HG02798 (cell line): ENCODE results near the gene KARS1.
A peak's percentile ranks its signal among the peaks of the same experiment; 100 is the strongest.

Experiments used
- ATAC-seq: cut with Tn5 transposase; IDR thresholded peaks from one replicate; pipeline ENCODE4 v1.9.1; 2021; ENCODE audit warnings: mild to moderate bottlenecking; ENCODE audit not compliant: unreplicated experiment, poor library complexity

Gene KARS1

GRCh38 chr16:75590920-75591843, 56.3 kb downstream of the KARS1 start:
- ATAC-seq, result no peak

- ATAC-seq, result no peak
These were observed 58.2 kb downstream of the KARS1 start for GRCh38 chr16:75589306-75589705.

GRCh38 chr16:75588716-75589115, 58.7 kb downstream of the KARS1 start:
- ATAC-seq, result no peak

DNA sequence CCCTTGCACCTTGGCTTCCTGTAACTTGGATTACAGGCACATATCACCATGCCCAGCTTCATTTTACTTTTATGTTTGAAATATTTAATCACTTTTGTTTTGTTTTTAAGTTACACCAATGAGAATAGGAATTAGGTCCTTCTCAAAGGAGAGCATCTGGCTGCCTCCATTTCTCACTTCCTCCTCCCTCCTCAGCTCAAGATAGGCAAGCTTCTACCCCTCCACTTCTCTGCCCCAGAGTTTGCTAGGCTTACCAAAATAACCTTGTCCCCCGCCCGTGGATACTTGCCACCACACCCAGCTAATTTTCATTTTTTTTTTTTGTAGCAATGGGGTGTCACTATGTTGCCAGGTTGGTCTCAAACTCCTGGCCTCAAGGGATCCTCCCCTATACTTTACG, 63.4 kb downstream of the KARS1 start:
- ATAC-seq, result peak; percentile 67

- no peak for ATAC-seq
These were observed 68.1 kb downstream of the KARS1 start for GRCh38 chr16:75579281-75579834.

DNA sequence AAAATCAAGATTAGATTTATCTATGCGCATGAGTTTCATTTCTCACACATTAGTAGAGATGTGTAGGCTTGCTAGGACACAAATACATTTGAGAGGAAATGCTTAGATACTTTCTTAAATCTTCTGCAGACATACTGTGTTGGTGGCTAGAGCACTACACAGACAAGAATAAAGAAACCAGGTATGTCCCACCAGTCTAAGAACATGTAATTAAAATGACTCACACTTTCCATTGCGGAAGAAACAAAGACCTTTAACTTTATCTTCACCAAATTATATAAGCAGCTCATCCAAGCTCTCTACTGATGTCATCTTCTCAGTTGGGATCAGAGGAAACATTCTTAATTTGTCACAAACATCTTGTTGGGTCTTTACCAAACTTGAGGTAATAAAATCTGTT, 68.7 kb downstream of the KARS1 start:
- ATAC-seq, result no peak

DNA sequence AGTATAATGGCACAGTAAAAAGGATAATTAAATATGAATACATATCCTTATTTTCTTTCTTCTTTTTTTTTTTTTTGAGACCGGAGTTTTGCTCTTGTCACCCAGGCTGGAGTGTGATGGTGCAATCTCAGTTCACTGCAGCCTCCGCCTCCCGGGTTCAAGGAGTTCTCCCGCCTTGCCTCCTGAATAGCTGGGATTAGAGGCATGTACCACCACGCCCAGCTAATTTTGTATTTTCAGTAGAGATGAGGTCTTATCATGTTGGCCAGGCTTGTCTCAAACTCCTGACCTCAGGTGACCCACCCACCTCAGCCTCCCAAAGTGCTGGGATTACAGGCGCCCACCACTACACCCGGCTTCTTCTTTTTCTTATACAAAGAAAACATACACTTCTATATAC, 69.3 kb downstream of the KARS1 start:
- no peak for ATAC-seq
